GM12878 (cell line): ENCODE results near the gene HDAC3.

Source experiments
- CBFB ChIP-seq: IDR thresholded peaks from 2 replicates; pipeline ENCODE4 v1.6.1; 2016; ENCODE audit warnings: antibody characterized with exemption, low read depth
- CHD1 ChIP-seq: IDR thresholded peaks from 2 replicates; pipeline ENCODE4 v1.6.1; 2012; ENCODE audit warnings: low read depth, low read length, improper control_type of control experiment
- CTCF ChIP-seq, 3 experiments: IDR thresholded peaks in 2 of 3; conservative IDR thresholded peaks in 1 of 3; 2 replicates each; pipeline ENCODE4 v1.5.1; 2011; ENCODE audit warnings: low read depth in 3 of 3, low read length in 3 of 3, mild to moderate bottlenecking in 3 of 3, control low read depth in 2 of 3, moderate library complexity in 2 of 3, inconsistent platforms in 1 of 3, mixed read lengths in 1 of 3; ENCODE audit not compliant: control insufficient read depth in 2 of 3, insufficient read depth in 1 of 3; ENCODE audit errors: extremely low read depth in 1 of 3
- ESRRA ChIP-seq: IDR thresholded peaks from 2 replicates; pipeline ENCODE4 v1.6.1; 2012; ENCODE audit warnings: mild to moderate bottlenecking, low read length, improper control_type of control experiment
- HDGF ChIP-seq: fragments of 450-650 bp; IDR thresholded peaks from 2 replicates; pipeline ENCODE4 v1.6.1; 2016; ENCODE audit warnings: antibody characterized with exemption
- KDM1A ChIP-seq: fragments of 200-600 bp; sonication (generic); IDR thresholded peaks from 2 replicates; pipeline ENCODE4 v1.6.1; 2016; ENCODE audit warnings: borderline replicate concordance
- KLF5 ChIP-seq: fragments of 450-650 bp; IDR thresholded peaks from 2 replicates; pipeline ENCODE4 v1.6.1; 2014; ENCODE audit warnings: mild to moderate bottlenecking; ENCODE audit not compliant: partially characterized antibody
- MAX ChIP-seq: IDR thresholded peaks from 2 replicates; pipeline ENCODE4 v1.6.1; 2012; ENCODE audit warnings: low read depth, low read length, improper control_type of control experiment
- MTA2 ChIP-seq: fragments of 450-650 bp; IDR thresholded peaks from 2 replicates; pipeline ENCODE4 v1.6.1; 2016; ENCODE audit warnings: low read depth, mild to moderate bottlenecking, moderate library complexity
- PKNOX1 ChIP-seq: fragments of 450-650 bp; IDR thresholded peaks from 2 replicates; pipeline ENCODE4 v1.6.1; 2016; ENCODE audit warnings: mild to moderate bottlenecking
- POLR2A ChIP-seq: IDR thresholded peaks from 2 replicates; pipeline ENCODE4 v1.6.1; 2011; ENCODE audit warnings: low read depth, mild to moderate bottlenecking, low read length
- SRF ChIP-seq, 2 experiments: IDR thresholded peaks; 2 replicates each; pipeline ENCODE4 v1.6.1; 2011; ENCODE audit warnings: low read depth in 2 of 2, low read length in 2 of 2, mild to moderate bottlenecking in 1 of 2, moderate library complexity in 1 of 2
- TAF1 ChIP-seq: IDR thresholded peaks from 2 replicates; pipeline ENCODE4 v1.6.1; 2011; ENCODE audit warnings: mild to moderate bottlenecking, low read depth, low read length, borderline replicate concordance
- WRNIP1 ChIP-seq: IDR thresholded peaks from 2 replicates; pipeline ENCODE4 v1.6.1; 2011; ENCODE audit warnings: low read depth, low read length, improper control_type of control experiment, borderline replicate concordance

GRCh38 chr5:141681695-141682641, 45.3 kb upstream of the HDAC3 start, which contains the start of gene ARAP3:
- TF ChIP-seq HDGF, result no peak
- no peak for TF ChIP-seq CTCF (IDR thresholded peaks at IDR 0.05 in 2 of 3, conservative IDR thresholded peaks at IDR 0.05 in 1 of 3; ENCODE audit: control insufficient read depth in 2 of 3, extremely low read depth in 1 of 3, insufficient read depth in 1 of 3, low read depth in 3 of 3, low read length in 3 of 3)
- TF ChIP-seq SRF (IDR thresholded peaks at IDR 0.05; ENCODE audit: low read depth in 2 of 2, low read length in 2 of 2), result no peak
- no peak for TF ChIP-seq KLF5
- no peak for TF ChIP-seq CHD1
- no peak for TF ChIP-seq ESRRA
- TF ChIP-seq TAF1, result no peak
- TF ChIP-seq POLR2A, result no peak
- TF ChIP-seq MTA2, result no peak
- no peak for TF ChIP-seq CBFB
- no peak for TF ChIP-seq WRNIP1
- no peak for TF ChIP-seq PKNOX1
- TF ChIP-seq MAX, result no peak
- no peak for TF ChIP-seq KDM1A
